Brain microvascular endothelial cell (primary cell): ENCODE measurements around the gene NEK7.
"Not testable (repeated sequence)": the region's sequence is repeated elsewhere in the genome, so short reads cannot be mapped to it uniquely, and the experiment has no call there.

ENCODE experiments used
- DNase-seq: peaks from one replicate; pipeline ENCODE4 v3.0.0-alpha.2; 2020
- H3K27ac ChIP-seq: fragments of 250-450 bp; sonication (Bioruptor Pico); 2 replicates; pipeline ENCODE4 v1.5.1; 2020; ENCODE audit warnings: mild to moderate bottlenecking, moderate library complexity
- H3K27me3 ChIP-seq: fragments of 250-450 bp; sonication (Bioruptor Pico); replicated peaks from 2 replicates; pipeline ENCODE4 v1.5.1; 2020; ENCODE audit warnings: mild to moderate bottlenecking
- H3K36me3 ChIP-seq: fragments of 250-450 bp; sonication (Bioruptor Pico); replicated peaks from 2 replicates; pipeline ENCODE4 v1.5.1; 2020; ENCODE audit warnings: mild to moderate bottlenecking
- H3K4me3 ChIP-seq: 2 replicates; pipeline ENCODE4 v1.5.1; 2011; ENCODE audit warnings: low read depth, mild to moderate bottlenecking, control low read depth, low read length, moderate library complexity
- in situ Hi-C: cut with HindIII; loops from 2 replicates; pipeline ENCODE4 v1.10.0; 2017; ENCODE audit warnings: low sequenced_read_pairs, low pct_ligation_motif_present
- TF ChIP-seq, protein P1 (sequence below): IDR thresholded peaks from 2 replicates; pipeline ENCODE4 v1.5.1; 2011; ENCODE audit warnings: low read depth, mild to moderate bottlenecking, moderate library complexity, low read length, control low read depth, inconsistent platforms; ENCODE audit errors: missing control alignments

NEK7 gene

DNA sequence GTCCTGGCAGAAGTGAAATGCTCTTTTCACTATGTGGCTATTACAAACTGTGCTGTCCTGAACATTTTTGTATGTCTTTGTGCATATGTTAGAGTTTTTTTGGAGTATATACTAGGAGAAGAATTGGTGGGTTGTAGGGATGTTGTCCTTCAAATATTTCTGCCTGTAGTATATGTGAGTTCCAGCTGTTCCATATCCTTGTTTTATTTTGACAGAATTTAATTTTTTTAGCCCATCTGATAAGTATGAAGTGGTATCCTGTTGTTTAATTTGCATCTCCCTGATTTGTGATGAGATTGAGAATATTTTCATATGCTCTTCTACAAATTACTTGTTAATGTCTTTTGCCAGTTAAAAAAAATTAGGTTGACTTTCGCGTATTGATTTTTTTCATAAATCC is 34.3 kb downstream of the NEK7 start:
- in situ Hi-C loops: no loop called here
- TF ChIP-seq, protein P1, sequence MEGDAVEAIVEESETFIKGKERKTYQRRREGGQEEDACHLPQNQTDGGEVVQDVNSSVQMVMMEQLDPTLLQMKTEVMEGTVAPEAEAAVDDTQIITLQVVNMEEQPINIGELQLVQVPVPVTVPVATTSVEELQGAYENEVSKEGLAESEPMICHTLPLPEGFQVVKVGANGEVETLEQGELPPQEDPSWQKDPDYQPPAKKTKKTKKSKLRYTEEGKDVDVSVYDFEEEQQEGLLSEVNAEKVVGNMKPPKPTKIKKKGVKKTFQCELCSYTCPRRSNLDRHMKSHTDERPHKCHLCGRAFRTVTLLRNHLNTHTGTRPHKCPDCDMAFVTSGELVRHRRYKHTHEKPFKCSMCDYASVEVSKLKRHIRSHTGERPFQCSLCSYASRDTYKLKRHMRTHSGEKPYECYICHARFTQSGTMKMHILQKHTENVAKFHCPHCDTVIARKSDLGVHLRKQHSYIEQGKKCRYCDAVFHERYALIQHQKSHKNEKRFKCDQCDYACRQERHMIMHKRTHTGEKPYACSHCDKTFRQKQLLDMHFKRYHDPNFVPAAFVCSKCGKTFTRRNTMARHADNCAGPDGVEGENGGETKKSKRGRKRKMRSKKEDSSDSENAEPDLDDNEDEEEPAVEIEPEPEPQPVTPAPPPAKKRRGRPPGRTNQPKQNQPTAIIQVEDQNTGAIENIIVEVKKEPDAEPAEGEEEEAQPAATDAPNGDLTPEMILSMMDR: no peak
- no peaks in the 10 kb centered on the region for H3K27me3 ChIP-seq
- no peak overlapping the region for H3K27ac ChIP-seq
- H3K36me3 ChIP-seq: peaks cover 5% of the 10 kb centered on the region
- no peak overlapping the region for H3K4me3 ChIP-seq
- no peak for DNase-seq

DNA sequence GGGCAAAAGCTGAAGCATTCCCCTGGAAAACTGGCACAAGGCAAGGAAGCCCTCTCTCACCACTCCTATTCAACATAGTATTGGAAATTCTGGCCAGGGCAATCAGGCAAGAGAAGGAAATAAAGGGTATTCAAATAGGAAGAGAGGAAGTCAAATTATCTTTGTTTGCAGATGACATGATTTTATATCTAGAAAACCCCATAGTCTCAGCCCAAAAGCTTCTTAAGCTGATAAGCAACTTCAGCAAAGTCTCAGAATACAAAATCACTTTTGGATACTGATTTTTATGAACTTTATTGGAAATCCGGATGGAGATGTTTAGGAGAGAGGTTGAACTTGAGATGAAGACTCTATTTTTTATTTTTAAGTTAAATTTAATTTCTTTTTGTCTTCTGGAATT is 37.1 kb downstream of the NEK7 start:
- DNase-seq, H3K27me3 ChIP-seq, in situ Hi-C loops, H3K4me3 ChIP-seq, H3K27ac ChIP-seq, H3K36me3 ChIP-seq: not testable (repeated sequence)

DNA sequence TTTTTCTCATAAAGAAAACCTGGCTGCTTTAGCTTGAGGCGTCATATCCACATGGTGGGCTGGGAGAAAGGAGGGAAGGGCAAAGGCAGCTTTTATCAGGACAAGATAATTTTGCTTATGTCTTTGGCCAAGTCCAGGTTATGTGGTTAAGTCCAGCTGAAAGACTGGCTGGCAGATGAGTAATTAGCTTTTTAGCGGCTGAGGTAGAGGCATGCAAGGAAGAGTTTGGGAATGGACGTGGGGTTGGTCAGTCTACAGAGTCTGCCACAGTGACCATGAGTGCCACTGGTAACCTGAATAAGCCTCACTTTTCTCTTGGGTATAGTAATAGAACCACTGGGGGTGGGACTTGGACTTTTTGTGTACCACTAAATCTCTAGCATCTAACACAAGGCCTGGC is 39.8 kb downstream of the NEK7 start:
- TF ChIP-seq, protein P1: no peak
- H3K27ac ChIP-seq: no peak overlapping the region
- in situ Hi-C loops: no loop called here
- H3K27me3 ChIP-seq: no peaks in the 10 kb centered on the region
- H3K4me3 ChIP-seq: no peak overlapping the region
- no peaks in the 10 kb centered on the region for H3K36me3 ChIP-seq
- no peak for DNase-seq

DNA sequence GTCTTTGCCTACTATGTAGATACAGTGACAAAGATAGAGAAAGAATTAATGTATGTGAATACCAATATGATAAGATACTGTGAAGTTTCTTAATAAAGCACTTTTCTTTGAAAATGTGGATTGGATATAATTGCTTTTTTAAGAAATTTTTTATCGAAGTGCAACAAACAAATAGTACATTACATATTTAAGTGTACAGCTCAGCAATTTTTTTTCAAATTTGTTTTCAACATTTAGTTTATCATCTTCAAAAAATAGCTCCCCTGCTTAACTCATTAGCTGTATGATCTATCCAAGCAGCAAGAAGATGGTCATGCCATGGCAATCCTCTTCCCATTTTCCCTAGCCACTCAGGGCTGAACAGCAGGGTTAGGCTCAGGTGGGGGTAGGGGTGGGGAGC is 40.5 kb downstream of the NEK7 start:
- H3K27me3 ChIP-seq: no peaks in the 10 kb centered on the region
- H3K27ac ChIP-seq: no peak overlapping the region
- H3K36me3 ChIP-seq: no peaks in the 10 kb centered on the region
- TF ChIP-seq, protein P1: no peak
- no peak for DNase-seq
- H3K4me3 ChIP-seq: no peak overlapping the region
- in situ Hi-C loops: no loop called here

DNA sequence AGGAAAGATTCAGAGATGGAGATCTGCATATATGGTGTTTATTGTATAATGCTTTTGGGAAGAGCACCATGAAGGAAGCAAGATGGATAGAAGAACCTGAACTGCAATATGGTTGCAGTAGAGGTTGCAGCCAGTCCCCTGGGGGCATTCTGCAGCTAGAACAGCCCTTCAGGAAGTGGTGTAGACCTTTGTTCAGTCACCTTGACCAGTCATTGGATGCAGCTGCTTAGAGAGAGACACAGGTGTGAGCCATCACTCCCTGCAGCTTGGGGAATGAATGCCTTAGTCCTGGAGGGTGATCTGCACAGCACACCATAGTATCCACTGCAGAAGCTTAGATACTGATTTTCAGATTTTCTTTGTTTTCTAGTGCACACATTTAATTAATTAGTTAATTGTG is 42.3 kb downstream of the NEK7 start:
- no peak for DNase-seq
- Histone ChIP-seq H3K27me3 (no peaks in the 10 kb centered on the region), H3K36me3 (no peaks in the 10 kb centered on the region), H3K27ac (no peak overlapping the region), H3K4me3 (no peak overlapping the region)
- in situ Hi-C loops: no loop called here
- TF ChIP-seq, protein P1: no peak

DNA sequence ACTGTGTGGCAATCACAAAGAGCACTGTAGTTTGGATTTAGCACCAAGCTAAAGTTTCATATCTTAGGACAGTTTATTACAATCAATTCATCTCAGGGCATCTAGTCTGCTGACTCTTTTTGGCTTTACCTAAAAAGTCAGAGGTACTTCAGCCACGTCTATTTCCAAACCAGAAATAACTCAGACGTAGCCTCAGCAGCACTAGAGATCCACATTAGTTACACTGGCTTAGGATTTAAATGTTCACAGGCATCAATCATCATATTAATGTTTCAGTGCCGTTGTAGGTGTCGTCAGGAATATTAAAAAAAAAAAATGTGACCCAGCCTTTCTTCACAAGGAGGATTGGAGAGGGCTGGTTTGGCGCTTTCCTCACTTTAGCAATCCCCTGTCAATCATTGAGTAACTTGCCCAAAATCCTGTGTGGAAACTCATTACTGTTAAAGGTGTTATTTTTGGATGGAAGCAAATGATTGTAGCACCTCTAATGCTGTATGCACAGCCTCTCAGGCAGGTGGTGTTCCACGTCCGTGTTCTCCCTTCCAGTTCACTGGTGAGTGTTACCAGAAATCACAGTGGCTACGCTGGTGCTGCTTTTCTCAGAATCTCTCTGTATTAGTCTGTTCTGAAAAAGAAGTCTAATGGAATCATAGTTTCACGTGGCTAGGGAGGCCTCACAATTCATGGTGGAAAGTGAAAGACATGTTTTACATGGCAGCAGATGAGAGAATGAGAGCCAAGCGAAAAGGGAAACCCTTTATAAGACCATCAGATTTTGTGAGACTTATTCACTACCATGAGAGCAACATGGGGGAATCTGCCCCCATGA is 45.4 kb downstream of the NEK7 start:
- TF ChIP-seq, protein P1: no peak
- Histone ChIP-seq H3K36me3 (no peaks in the 10 kb centered on the region), H3K27me3 (no peaks in the 10 kb centered on the region), H3K27ac (no peak overlapping the region), H3K4me3 (no peak overlapping the region)
- no peak for DNase-seq
- in situ Hi-C loops: no loop called here
